ENCODE data around the gene MUC4.

The MUC4 gene

GRCh38 chr3:195847055-195847950 lies 35.6 kb upstream of the MUC4 start:
- H3K4me3 ChIP-seq (ENCODE audit: low read length), result no peak overlapping the region
- TF ChIP-seq CTCF (IDR thresholded peaks at IDR 0.05; ENCODE audit: insufficient read depth, low read depth, low read length, missing control alignments), result no peak
- no peak for DNase-seq (ENCODE audit: low read depth)

- no peak for TF ChIP-seq CTCF (IDR thresholded peaks at IDR 0.05; ENCODE audit: insufficient read depth, low read depth, low read length, missing control alignments)
- no peak overlapping the region for H3K4me3 ChIP-seq (ENCODE audit: low read length)
- no peak for DNase-seq (ENCODE audit: low read depth)
Measured at GRCh38 chr3:195845483-195845882, 33.8 kb upstream of the MUC4 start.

- no peak for TF ChIP-seq CTCF (IDR thresholded peaks at IDR 0.05; ENCODE audit: insufficient read depth, low read depth, low read length, missing control alignments)
- no peak for DNase-seq (ENCODE audit: low read depth)
- H3K4me3 ChIP-seq (ENCODE audit: low read length), result no peak overlapping the region
Measured at GRCh38 chr3:195844671-195845218, 33.0 kb upstream of the MUC4 start.

GRCh38 chr3:195839260-195840010 lies 27.7 kb upstream of the MUC4 start:
- no peak for DNase-seq (ENCODE audit: low read depth)
- no peak overlapping the region for H3K4me3 ChIP-seq (ENCODE audit: low read length)
- no peak for TF ChIP-seq CTCF (IDR thresholded peaks at IDR 0.05; ENCODE audit: insufficient read depth, low read depth, low read length, missing control alignments)

- DNase-seq (ENCODE audit: low read depth), result no peak
- TF ChIP-seq CTCF (IDR thresholded peaks at IDR 0.05; ENCODE audit: insufficient read depth, low read depth, low read length, missing control alignments), result no peak
- no peak overlapping the region for H3K4me3 ChIP-seq (ENCODE audit: low read length)
Measured at GRCh38 chr3:195838714-195839113, 27.0 kb upstream of the MUC4 start.

- DNase-seq (ENCODE audit: low read depth), result no peak
- TF ChIP-seq CTCF (IDR thresholded peaks at IDR 0.05; ENCODE audit: insufficient read depth, low read depth, low read length, missing control alignments), result no peak
- no peak overlapping the region for H3K4me3 ChIP-seq (ENCODE audit: low read length)
Measured at GRCh38 chr3:195836476-195837135, 24.9 kb upstream of the MUC4 start.

Measured in epithelial cell of esophagus (primary cell).